Erythroblast (primary cell): ENCODE measurements around the gene ZNF254.

ENCODE experiments used
- GATA1 ChIP-seq: IDR thresholded peaks from 2 replicates; pipeline ENCODE4 v1.6.1; 2011; ENCODE audit warnings: low read depth, mild to moderate bottlenecking, control low read depth, low read length, moderate library complexity
- POLR2A ChIP-seq: IDR thresholded peaks from 2 replicates; pipeline ENCODE4 v1.6.1; 2011; ENCODE audit warnings: mild to moderate bottlenecking, low read length

- TF ChIP-seq POLR2A (no peak), GATA1 (no peak)
Measured at GRCh38 chr19:24078680-24079079, 8.3 kb upstream of the ZNF254 start.
